ENCODE data around the gene CHDH. TPM values are rescaled to one million over a fixed set of nuclear protein-coding genes. Genes with fewer than 3 reads are reported as not detected.

The CHDH gene
- polyA plus RNA-seq, 1 donor (not counting 4 experiments of a cell fraction or from before 2014, with no cell fraction given), result not detected

DNA sequence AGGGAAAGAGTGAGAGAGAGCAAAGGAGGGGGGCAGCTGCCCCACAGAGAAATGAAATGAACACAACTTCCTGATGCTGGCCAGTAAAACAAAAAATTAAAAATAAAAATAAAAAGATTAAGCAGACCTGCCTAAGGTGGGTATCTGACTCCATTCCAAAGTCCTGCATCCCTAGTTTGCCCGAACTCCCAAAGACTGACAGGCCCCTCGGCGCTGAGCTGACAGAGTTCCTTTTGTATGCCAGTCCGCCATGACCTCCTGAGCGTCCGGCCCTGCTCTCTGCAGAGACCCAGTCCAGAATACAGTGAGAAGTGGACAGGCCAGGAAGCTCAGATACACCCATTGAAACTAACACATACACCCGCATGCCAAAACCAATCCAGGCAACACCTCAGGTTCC is 54.9 kb downstream of the CHDH start:
- FAIRE-seq, result no peak

DNA sequence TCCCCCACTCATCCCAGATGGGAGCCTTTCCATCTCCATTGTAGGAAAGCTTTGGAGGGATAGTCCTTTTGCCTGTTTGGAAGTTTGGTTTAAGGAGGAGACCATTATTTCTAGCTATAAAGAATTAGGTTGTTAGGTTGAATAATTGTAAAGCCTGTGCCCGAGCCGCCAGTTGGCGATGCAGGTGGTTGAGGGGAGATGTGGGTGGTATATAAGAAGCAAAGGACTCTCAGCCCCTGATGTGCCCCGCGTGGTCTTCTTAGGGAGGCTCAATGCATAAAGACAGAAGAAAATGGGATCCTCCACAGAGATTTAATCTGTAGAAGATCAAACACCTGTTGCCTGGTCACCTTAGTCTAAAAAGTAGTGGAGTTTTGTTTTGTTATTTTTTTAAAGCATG is 55.7 kb downstream of the CHDH start:
- no peak overlapping the region for H3K27ac ChIP-seq (ENCODE audit: control insufficient read depth, insufficient read depth, low read length)
- H4K20me1 ChIP-seq (ENCODE audit: control insufficient read depth, extremely low read depth, insufficient read depth, low read length), result no peaks in the 10 kb centered on the region
- H3K9ac ChIP-seq (ENCODE audit: control insufficient read depth, extremely low read depth, insufficient read depth, low read length), result no peak overlapping the region
- no peaks in the 10 kb centered on the region for H3K36me3 ChIP-seq (ENCODE audit: control insufficient read depth in 2 of 2, extremely low read depth in 1 of 2, insufficient read depth in 2 of 2, low read length in 2 of 2)
- no peak overlapping the region for H3K4me2 ChIP-seq (ENCODE audit: control insufficient read depth, extremely low read depth, insufficient read depth, low read depth, low read length)
- H3K4me1 ChIP-seq (ENCODE audit: control insufficient read depth, extremely low read depth, insufficient read depth, low read length), result peaks cover 13% of the 10 kb centered on the region
- dilution Hi-C loops (cut with MboI; ENCODE audit: extremely low pct_ligation_motif_present, low sequenced_read_pairs), result no loop called here
- H2AFZ ChIP-seq (ENCODE audit: control insufficient read depth, low read length), result no peak overlapping the region
- no peak for FAIRE-seq
- H3K9me1 ChIP-seq (ENCODE audit: control insufficient read depth, extremely low read depth, insufficient read depth, low read length), result peaks cover 2% of the 10 kb centered on the region
- H3K4me3 ChIP-seq (ENCODE audit: control insufficient read depth in 2 of 3, extremely low read depth in 1 of 3, insufficient read depth in 2 of 3, low read depth in 1 of 3, low read length in 3 of 3), result no peak overlapping the region
- TF ChIP-seq EZH2 (IDR thresholded peaks at IDR 0.05; ENCODE audit: low read length), result no peak
- DNase-seq (ENCODE audit: low read depth, low spot score), result no peak
- H3K79me2 ChIP-seq (ENCODE audit: control insufficient read depth, insufficient read depth, low read length), result no peaks in the 10 kb centered on the region
- H3K27me3 ChIP-seq (ENCODE audit: control insufficient read depth, extremely low read depth, insufficient read depth, low read length), result no peaks in the 10 kb centered on the region
- H3K9me3 ChIP-seq (ENCODE audit: control insufficient read depth, low read depth, low read length), result no peaks in the 10 kb centered on the region

More for the DNA sequence above, 54.9 kb downstream of the CHDH start:
- Histone ChIP-seq H3K79me2 (ENCODE audit: control insufficient read depth, insufficient read depth, low read length) (no peaks in the 10 kb centered on the region), H3K9me3 (ENCODE audit: control insufficient read depth, low read depth, low read length) (no peaks in the 10 kb centered on the region), H3K4me3 (ENCODE audit: control insufficient read depth in 2 of 3, extremely low read depth in 1 of 3, insufficient read depth in 2 of 3, low read depth in 1 of 3, low read length in 3 of 3) (no peak overlapping the region), H3K4me2 (ENCODE audit: control insufficient read depth, extremely low read depth, insufficient read depth, low read depth, low read length) (no peak overlapping the region), H2AFZ (ENCODE audit: control insufficient read depth, low read length) (no peak overlapping the region), H3K27me3 (ENCODE audit: control insufficient read depth, extremely low read depth, insufficient read depth, low read length) (no peaks in the 10 kb centered on the region), H3K4me1 (ENCODE audit: control insufficient read depth, extremely low read depth, insufficient read depth, low read length) (peaks cover 15% of the 10 kb centered on the region), H3K9me1 (ENCODE audit: control insufficient read depth, extremely low read depth, insufficient read depth, low read length) (peaks cover 2% of the 10 kb centered on the region), H3K9ac (ENCODE audit: control insufficient read depth, extremely low read depth, insufficient read depth, low read length) (no peak overlapping the region), H3K27ac (ENCODE audit: control insufficient read depth, insufficient read depth, low read length) (no peak overlapping the region), H3K36me3 (ENCODE audit: control insufficient read depth in 2 of 2, extremely low read depth in 1 of 2, insufficient read depth in 2 of 2, low read length in 2 of 2) (no peaks in the 10 kb centered on the region), H4K20me1 (ENCODE audit: control insufficient read depth, extremely low read depth, insufficient read depth, low read length) (no peaks in the 10 kb centered on the region)
- no peak for DNase-seq (ENCODE audit: low read depth, low spot score)
- TF ChIP-seq EZH2 (IDR thresholded peaks at IDR 0.05; ENCODE audit: low read length), result no peak
- TF ChIP-seq, protein P1, sequence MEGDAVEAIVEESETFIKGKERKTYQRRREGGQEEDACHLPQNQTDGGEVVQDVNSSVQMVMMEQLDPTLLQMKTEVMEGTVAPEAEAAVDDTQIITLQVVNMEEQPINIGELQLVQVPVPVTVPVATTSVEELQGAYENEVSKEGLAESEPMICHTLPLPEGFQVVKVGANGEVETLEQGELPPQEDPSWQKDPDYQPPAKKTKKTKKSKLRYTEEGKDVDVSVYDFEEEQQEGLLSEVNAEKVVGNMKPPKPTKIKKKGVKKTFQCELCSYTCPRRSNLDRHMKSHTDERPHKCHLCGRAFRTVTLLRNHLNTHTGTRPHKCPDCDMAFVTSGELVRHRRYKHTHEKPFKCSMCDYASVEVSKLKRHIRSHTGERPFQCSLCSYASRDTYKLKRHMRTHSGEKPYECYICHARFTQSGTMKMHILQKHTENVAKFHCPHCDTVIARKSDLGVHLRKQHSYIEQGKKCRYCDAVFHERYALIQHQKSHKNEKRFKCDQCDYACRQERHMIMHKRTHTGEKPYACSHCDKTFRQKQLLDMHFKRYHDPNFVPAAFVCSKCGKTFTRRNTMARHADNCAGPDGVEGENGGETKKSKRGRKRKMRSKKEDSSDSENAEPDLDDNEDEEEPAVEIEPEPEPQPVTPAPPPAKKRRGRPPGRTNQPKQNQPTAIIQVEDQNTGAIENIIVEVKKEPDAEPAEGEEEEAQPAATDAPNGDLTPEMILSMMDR (optimal IDR thresholded peaks at IDR 0.05 in 1 of 3, IDR thresholded peaks at IDR 0.05 in 1 of 3, conservative IDR thresholded peaks at IDR 0.05 in 1 of 3; ENCODE audit: extremely low read depth in 1 of 3, insufficient read depth in 2 of 3, low read length in 3 of 3), result no peak
- dilution Hi-C loops (cut with MboI; ENCODE audit: extremely low pct_ligation_motif_present, low sequenced_read_pairs), result no loop called here

DNA sequence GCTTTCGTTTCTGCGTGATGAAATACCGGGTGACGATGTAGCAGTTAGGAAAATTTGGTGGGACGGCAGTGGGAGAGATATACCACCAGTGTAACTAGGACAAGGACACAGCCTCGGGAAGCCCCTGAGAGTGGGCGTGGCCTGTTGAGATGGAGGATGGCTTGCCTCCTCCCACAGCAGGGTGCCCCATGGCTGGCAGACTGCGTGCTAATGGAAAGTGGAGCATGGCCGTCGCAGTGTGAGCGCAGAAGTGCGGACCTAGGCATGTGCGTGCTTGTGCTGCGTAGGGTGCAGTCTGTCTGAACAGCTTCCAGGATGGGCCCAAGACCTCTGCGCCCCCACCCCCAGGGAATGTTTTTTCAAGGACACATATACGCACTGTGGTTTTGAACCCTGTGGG is 56.8 kb downstream of the CHDH start:
- no peaks in the 10 kb centered on the region for H3K27me3 ChIP-seq (ENCODE audit: control insufficient read depth, extremely low read depth, insufficient read depth, low read length)
- no peak overlapping the region for H2AFZ ChIP-seq (ENCODE audit: control insufficient read depth, low read length)
- FAIRE-seq, result no peak
- peaks cover 3% of the 10 kb centered on the region for H3K4me1 ChIP-seq (ENCODE audit: control insufficient read depth, extremely low read depth, insufficient read depth, low read length)
- DNase-seq (ENCODE audit: low read depth, low spot score), result no peak
- no peak overlapping the region for H3K27ac ChIP-seq (ENCODE audit: control insufficient read depth, insufficient read depth, low read length)
- no peaks in the 10 kb centered on the region for H4K20me1 ChIP-seq (ENCODE audit: control insufficient read depth, extremely low read depth, insufficient read depth, low read length)
- H3K9ac ChIP-seq (ENCODE audit: control insufficient read depth, extremely low read depth, insufficient read depth, low read length), result no peak overlapping the region
- H3K9me3 ChIP-seq (ENCODE audit: control insufficient read depth, low read depth, low read length), result no peaks in the 10 kb centered on the region
- no peak overlapping the region for H3K4me2 ChIP-seq (ENCODE audit: control insufficient read depth, extremely low read depth, insufficient read depth, low read depth, low read length)
- no peak overlapping the region for H3K4me3 ChIP-seq (ENCODE audit: control insufficient read depth in 2 of 3, extremely low read depth in 1 of 3, insufficient read depth in 2 of 3, low read depth in 1 of 3, low read length in 3 of 3)
- no peaks in the 10 kb centered on the region for H3K79me2 ChIP-seq (ENCODE audit: control insufficient read depth, insufficient read depth, low read length)
- no peaks in the 10 kb centered on the region for H3K9me1 ChIP-seq (ENCODE audit: control insufficient read depth, extremely low read depth, insufficient read depth, low read length)
- no peaks in the 10 kb centered on the region for H3K36me3 ChIP-seq (ENCODE audit: control insufficient read depth in 2 of 2, extremely low read depth in 1 of 2, insufficient read depth in 2 of 2, low read length in 2 of 2)
- TF ChIP-seq, protein P1 (optimal IDR thresholded peaks at IDR 0.05 in 1 of 3, IDR thresholded peaks at IDR 0.05 in 1 of 3, conservative IDR thresholded peaks at IDR 0.05 in 1 of 3; ENCODE audit: extremely low read depth in 1 of 3, insufficient read depth in 2 of 3, low read length in 3 of 3), result no peak
- TF ChIP-seq EZH2 (IDR thresholded peaks at IDR 0.05; ENCODE audit: low read length), result no peak
- dilution Hi-C loops (cut with MboI; ENCODE audit: extremely low pct_ligation_motif_present, low sequenced_read_pairs), result no loop called here

Data from keratinocyte (primary cell).